Ishikawa (cell line): Measurements from ENCODE around the gene DPP8.

Source experiments
- CEBPB ChIP-seq: IDR thresholded peaks from 2 replicates; pipeline ENCODE4 v1.6.1; 2012
- CREB1 ChIP-seq: IDR thresholded peaks from 2 replicates; pipeline ENCODE4 v1.6.1; 2012; ENCODE audit warnings: low read depth
- EGR1 ChIP-seq: IDR thresholded peaks from 2 replicates; pipeline ENCODE4 v1.6.1; 2012
- EP300 ChIP-seq: IDR thresholded peaks from 2 replicates; pipeline ENCODE4 v1.6.1; 2012; ENCODE audit warnings: borderline replicate concordance
- FOXM1 ChIP-seq: IDR thresholded peaks from 2 replicates; pipeline ENCODE4 v1.6.1; 2012; ENCODE audit warnings: low read depth, borderline replicate concordance
- NFIC ChIP-seq: IDR thresholded peaks from 2 replicates; pipeline ENCODE4 v1.6.1; 2012
- RAD21 ChIP-seq: IDR thresholded peaks from 2 replicates; pipeline ENCODE4 v1.6.1; 2012; ENCODE audit warnings: low read depth
- TAF1 ChIP-seq: IDR thresholded peaks from 2 replicates; pipeline ENCODE4 v1.6.1; 2012; ENCODE audit warnings: low read depth, mild to moderate bottlenecking
- TCF12 ChIP-seq: IDR thresholded peaks from 2 replicates; pipeline ENCODE4 v1.6.1; 2012; ENCODE audit warnings: low read depth
- TEAD4 ChIP-seq: IDR thresholded peaks from 2 replicates; pipeline ENCODE4 v1.6.1; 2012
- YY1 ChIP-seq: IDR thresholded peaks from 2 replicates; pipeline ENCODE4 v1.6.1; 2012; ENCODE audit warnings: low read depth
- ZBTB7A ChIP-seq: IDR thresholded peaks from 2 replicates; pipeline ENCODE4 v1.6.1; 2012; ENCODE audit warnings: low read depth
- TF ChIP-seq, protein P1 (sequence below): IDR thresholded peaks from 2 replicates; pipeline ENCODE4 v1.6.1; 2012
- TF ChIP-seq, protein P2 (sequence below): IDR thresholded peaks from 2 replicates; pipeline ENCODE4 v1.6.1; 2012
- TF ChIP-seq, protein P3 (sequence below): IDR thresholded peaks from 2 replicates; pipeline ENCODE4 v1.6.1; 2012; ENCODE audit warnings: low read depth, mild to moderate bottlenecking

The DPP8 gene

DNA sequence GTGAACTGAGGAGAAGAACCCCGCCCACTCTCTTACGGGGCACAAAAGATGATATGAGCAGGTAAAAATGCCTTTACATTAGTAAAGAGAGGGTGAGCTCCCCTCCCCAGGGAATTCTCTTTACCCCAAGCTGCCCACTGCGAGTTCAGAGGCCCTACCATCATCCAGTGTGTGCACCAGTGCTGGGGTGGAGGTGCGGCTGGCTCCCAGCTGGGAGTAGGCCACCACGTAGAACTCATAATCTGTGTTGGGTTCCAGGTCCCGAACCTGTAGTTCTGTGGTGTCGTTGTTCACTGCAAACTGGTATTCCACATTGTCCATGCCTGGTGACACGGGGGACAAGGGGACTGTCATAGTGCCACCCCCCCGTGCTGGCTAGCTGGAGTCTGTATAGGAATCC is 122.6 kb downstream of the DPP8 start:
- TF ChIP-seq EGR1 (no peak), RAD21 (no peak), CREB1 (no peak), TEAD4 (no peak), TAF1 (no peak), YY1 (no peak), ZBTB7A (no peak), NFIC (no peak), EP300 (no peak)
- TF ChIP-seq, protein P1, sequence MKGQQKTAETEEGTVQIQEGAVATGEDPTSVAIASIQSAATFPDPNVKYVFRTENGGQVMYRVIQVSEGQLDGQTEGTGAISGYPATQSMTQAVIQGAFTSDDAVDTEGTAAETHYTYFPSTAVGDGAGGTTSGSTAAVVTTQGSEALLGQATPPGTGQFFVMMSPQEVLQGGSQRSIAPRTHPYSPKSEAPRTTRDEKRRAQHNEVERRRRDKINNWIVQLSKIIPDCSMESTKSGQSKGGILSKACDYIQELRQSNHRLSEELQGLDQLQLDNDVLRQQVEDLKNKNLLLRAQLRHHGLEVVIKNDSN, result no peak
- TF ChIP-seq, protein P2, sequence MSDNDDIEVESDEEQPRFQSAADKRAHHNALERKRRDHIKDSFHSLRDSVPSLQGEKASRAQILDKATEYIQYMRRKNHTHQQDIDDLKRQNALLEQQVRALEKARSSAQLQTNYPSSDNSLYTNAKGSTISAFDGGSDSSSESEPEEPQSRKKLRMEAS, result no peak

DNA sequence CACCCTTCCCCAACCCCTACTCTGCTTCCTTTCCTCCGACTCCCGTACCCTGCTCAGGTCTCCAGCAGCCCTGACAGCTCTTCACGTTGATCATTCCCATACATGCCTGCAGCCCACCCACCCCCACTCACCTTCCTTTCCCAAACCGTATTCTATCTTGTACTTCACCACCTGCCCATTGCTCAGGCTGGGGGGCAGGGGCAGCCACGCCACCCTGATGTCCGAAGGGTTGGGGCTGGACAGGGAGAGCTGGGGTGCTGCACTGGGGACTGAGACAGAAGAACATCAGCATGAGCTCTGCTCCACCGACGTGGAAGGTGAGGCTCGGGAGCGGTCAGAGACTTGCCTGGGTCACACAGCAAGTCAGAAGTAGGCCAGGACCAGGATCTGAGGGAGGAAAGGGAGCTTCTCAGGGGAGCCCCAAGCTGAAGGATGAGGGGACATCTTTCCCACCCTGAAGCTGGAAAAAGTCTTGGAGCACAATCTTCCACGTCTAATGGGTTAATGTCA is 123.2 kb downstream of the DPP8 start:
- TF ChIP-seq CEBPB (no peak), RAD21 (no peak), ZBTB7A (no peak), YY1 (no peak), NFIC (no peak), EGR1 (no peak), CREB1 (no peak)
- TF ChIP-seq, protein P1, result no peak

DNA sequence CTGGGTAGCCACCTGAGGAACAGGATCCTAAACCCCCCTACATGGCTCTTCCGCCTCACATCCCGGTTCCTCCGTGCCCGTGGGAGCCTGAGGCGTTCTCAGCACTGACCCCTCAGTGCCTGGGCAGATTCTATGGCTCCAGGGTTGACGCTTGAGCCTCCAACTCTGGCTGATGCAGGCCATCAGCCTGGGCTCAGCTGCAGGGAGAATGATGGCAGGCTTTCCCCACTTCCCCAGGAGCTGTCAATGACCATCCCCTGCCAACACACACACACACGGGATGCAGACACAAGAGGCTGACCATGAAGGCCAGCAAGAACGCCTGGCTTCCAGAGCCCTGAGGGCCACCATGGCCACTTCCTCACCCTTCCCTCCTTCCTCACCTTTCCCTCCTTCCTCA is 123.9 kb downstream of the DPP8 start:
- TF ChIP-seq RAD21 (no peak), TAF1 (no peak), TEAD4 (no peak), NFIC (no peak), ZBTB7A (no peak), YY1 (no peak), FOXM1 (no peak), CREB1 (no peak)
- TF ChIP-seq, protein P3, sequence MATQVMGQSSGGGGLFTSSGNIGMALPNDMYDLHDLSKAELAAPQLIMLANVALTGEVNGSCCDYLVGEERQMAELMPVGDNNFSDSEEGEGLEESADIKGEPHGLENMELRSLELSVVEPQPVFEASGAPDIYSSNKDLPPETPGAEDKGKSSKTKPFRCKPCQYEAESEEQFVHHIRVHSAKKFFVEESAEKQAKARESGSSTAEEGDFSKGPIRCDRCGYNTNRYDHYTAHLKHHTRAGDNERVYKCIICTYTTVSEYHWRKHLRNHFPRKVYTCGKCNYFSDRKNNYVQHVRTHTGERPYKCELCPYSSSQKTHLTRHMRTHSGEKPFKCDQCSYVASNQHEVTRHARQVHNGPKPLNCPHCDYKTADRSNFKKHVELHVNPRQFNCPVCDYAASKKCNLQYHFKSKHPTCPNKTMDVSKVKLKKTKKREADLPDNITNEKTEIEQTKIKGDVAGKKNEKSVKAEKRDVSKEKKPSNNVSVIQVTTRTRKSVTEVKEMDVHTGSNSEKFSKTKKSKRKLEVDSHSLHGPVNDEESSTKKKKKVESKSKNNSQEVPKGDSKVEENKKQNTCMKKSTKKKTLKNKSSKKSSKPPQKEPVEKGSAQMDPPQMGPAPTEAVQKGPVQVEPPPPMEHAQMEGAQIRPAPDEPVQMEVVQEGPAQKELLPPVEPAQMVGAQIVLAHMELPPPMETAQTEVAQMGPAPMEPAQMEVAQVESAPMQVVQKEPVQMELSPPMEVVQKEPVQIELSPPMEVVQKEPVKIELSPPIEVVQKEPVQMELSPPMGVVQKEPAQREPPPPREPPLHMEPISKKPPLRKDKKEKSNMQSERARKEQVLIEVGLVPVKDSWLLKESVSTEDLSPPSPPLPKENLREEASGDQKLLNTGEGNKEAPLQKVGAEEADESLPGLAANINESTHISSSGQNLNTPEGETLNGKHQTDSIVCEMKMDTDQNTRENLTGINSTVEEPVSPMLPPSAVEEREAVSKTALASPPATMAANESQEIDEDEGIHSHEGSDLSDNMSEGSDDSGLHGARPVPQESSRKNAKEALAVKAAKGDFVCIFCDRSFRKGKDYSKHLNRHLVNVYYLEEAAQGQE, result no peak
- TF ChIP-seq, protein P2, result no peak

DNA sequence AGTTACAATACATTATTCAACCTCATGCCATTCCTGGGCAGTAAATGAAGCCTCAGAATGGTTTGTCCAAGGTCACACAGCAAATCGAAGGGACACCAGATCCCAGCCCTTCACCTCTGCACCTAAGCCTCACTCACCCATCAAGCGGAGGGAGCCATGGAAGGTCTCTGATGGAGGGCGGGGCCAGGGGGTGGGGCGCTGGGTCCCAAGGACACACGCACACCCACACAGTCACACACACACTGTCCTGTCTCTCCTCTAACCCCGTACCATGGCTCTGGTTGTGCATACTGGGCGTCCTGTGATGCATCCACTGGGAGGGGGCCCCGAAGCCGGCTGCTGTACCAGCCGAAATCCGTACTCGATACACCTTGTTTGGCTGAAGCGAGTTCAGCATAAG is 124.4 kb downstream of the DPP8 start:
- no peak for TF ChIP-seq CREB1
- no peak for TF ChIP-seq CEBPB
- TF ChIP-seq TCF12, result no peak
- no peak for TF ChIP-seq EGR1
- TF ChIP-seq YY1, result no peak
- no peak for TF ChIP-seq ZBTB7A
- no peak for TF ChIP-seq TAF1
- no peak for TF ChIP-seq TEAD4
- no peak for TF ChIP-seq FOXM1
- TF ChIP-seq RAD21, result no peak
- TF ChIP-seq, protein P1, result no peak
- TF ChIP-seq, protein P3, result no peak
- TF ChIP-seq, protein P2, result no peak
- no peak for TF ChIP-seq NFIC
- TF ChIP-seq EP300, result no peak
